Epithelial cell of alveolus of lung (primary cell): ENCODE data around the gene MRTFB. TPM values are rescaled to one million over a fixed set of nuclear protein-coding genes. Genes with fewer than 3 reads are reported as not detected.

ENCODE experiments used
- total RNA-seq: library from RNA; depleted of rRNA; stranded (reverse); fragments of >200 nt; gene quantifications from 2 replicates; pipeline ENCODE4 v1.2.1, GENCODE V29; 2015

The MRTFB gene
- 6.6 and 10.9 TPM in 2 replicates for total RNA-seq

DNA sequence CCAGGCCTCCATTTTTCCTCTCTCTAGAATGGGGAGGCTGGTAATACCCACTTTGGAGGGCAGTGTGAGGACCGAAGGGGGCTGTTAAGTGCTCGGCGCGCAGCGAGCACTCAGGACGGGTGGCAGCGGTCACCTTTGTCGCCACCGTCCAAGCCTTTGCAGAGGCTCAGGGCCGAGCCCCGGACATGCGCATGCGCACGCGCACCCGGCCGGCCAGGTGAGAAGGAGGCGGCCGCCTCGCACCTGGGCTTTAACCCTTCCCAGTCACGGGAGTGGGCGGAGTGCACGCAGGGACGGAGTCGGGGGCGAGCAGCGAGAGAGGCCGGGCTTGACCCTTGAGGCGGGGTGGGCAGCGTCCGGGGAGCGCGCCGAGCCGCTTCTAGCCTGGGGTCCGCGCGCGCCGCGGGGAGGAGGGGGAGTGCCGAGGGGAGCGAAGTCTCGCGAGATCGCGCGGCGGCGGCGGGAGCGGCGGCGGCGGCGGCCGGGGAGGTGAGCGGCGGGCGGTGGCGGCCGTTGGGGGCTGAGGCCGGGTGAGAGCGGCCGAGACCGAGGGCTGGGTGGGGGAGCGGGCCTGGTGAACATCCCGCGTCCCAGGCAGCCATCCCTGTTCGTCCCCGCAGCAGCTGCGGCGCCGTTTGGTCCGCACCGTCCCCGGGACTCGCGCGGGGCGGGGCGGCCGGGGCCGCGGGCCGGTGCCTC lies at the start of gene MRTFB:
Gene MRTFB (plus strand): TSS at position 443 of the 699 bp plus-strand sequence. CDS start 69,288 bp downstream, outside the sequence.

Other genes starting within 250 kb of the MRTFB start
- 5.8 and 6.7 TPM in 2 replicates for gene ERCC4, start 151.2 kb upstream of the MRTFB start, total RNA-seq